GM13976 (cell line): ENCODE data around the gene MEMO1.

Experiments
- DNase-seq: peaks from one replicate; pipeline ENCODE4 v3.0.0; 2012; ENCODE audit warnings: low spot score
- in situ Hi-C: fragments of 300-500 bp; cut with MboI; formaldehyde crosslinking; loops from one replicate; pipeline ENCODE4 v1.12.0; 2022; ENCODE audit warnings: low sequenced_read_pairs, mixed read lengths, inconsistent platforms; ENCODE audit not compliant: unreplicated experiment
- TF ChIP-seq, protein P1 (sequence below): IDR thresholded peaks from 2 replicates; pipeline ENCODE4 v1.5.1; 2012; ENCODE audit warnings: borderline replicate concordance, mild to moderate bottlenecking; ENCODE audit not compliant: insufficient read depth; ENCODE audit errors: extremely low read depth, missing control alignments, control extremely low read depth

MEMO1 gene

GRCh38 chr2:31992934-31993333 is 17.9 kb downstream of the MEMO1 start:
- in situ Hi-C loops: no loop called here
- TF ChIP-seq, protein P1, sequence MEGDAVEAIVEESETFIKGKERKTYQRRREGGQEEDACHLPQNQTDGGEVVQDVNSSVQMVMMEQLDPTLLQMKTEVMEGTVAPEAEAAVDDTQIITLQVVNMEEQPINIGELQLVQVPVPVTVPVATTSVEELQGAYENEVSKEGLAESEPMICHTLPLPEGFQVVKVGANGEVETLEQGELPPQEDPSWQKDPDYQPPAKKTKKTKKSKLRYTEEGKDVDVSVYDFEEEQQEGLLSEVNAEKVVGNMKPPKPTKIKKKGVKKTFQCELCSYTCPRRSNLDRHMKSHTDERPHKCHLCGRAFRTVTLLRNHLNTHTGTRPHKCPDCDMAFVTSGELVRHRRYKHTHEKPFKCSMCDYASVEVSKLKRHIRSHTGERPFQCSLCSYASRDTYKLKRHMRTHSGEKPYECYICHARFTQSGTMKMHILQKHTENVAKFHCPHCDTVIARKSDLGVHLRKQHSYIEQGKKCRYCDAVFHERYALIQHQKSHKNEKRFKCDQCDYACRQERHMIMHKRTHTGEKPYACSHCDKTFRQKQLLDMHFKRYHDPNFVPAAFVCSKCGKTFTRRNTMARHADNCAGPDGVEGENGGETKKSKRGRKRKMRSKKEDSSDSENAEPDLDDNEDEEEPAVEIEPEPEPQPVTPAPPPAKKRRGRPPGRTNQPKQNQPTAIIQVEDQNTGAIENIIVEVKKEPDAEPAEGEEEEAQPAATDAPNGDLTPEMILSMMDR: no peak
- no peak for DNase-seq

- DNase-seq: no peak
- in situ Hi-C loops: no loop called here
- TF ChIP-seq, protein P1: no peak
These were observed 18.7 kb downstream of the MEMO1 start for GRCh38 chr2:31992025-31992579.

GRCh38 chr2:31989946-31990345 is 20.9 kb downstream of the MEMO1 start:
- TF ChIP-seq, protein P1: no peak
- DNase-seq: no peak
- in situ Hi-C loops: no loop called here

- TF ChIP-seq, protein P1: no peak
- DNase-seq: no peak
- in situ Hi-C loops: no loop called here
These were observed 23.2 kb downstream of the MEMO1 start for GRCh38 chr2:31987454-31988220.

- TF ChIP-seq, protein P1: no peak
- DNase-seq: no peak
- in situ Hi-C loops: no loop called here
These were observed 23.9 kb downstream of the MEMO1 start for GRCh38 chr2:31986906-31987305.

GRCh38 chr2:31983762-31984467 is 26.9 kb downstream of the MEMO1 start:
- TF ChIP-seq, protein P1: no peak
- DNase-seq: no peak
- in situ Hi-C loops: no loop called here
